ENCODE results near the gene FAM227B. TPM values are rescaled to one million over a fixed set of nuclear protein-coding genes. Genes with fewer than 3 reads are reported as not detected.

FAM227B gene
- total RNA-seq, 1 experiment from 2014 or later = 2.3 TPM

DNA sequence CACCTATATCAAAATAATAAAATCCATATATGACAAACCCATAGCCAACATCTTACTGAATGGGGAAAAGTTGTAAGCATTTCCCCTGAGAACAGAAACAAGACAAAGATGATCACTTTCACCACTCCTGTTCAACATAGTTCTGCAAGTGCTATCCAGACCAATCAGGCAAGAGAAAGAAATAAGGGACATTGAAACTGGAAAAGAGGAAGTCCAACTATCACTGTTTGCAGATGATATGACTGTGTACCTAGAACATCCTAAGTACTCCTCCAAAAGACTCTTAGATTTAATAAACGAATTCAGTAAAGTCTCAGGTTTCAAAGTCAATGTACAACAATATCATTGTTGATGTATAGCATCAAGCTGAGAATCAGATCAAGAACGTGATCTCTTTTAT lies 233.1 kb downstream of the FAM227B start:
- Histone ChIP-seq H3K4me1 (no peaks in the 10 kb centered on the region), H3K9me3 (no peaks in the 10 kb centered on the region), H3K4me3 (ENCODE audit: low read depth, low read length) (no peak overlapping the region), H3K27me3 (replicated peaks; ENCODE audit: control insufficient read depth, insufficient read depth, low read length) (no peaks in the 10 kb centered on the region), H3K36me3 (ENCODE audit: control insufficient read depth, insufficient read depth, low read length) (no peaks in the 10 kb centered on the region)
- intact Hi-C loops (cut with micrococcal nuclease; ENCODE audit: unreplicated experiment) = no loop called here
- Mint-ChIP-seq H3K9me3 (ENCODE audit: unreplicated experiment) (no peaks in the 10 kb centered on the region), H3K36me3 (ENCODE audit: insufficient read depth, unreplicated experiment) (no peaks in the 10 kb centered on the region), H3K4me3 (ENCODE audit: unreplicated experiment) (no peak overlapping the region), H3K27me3 (ENCODE audit: insufficient read depth, unreplicated experiment) (peaks cover 2% of the 10 kb centered on the region), H3K4me1 (ENCODE audit: low read depth, unreplicated experiment) (no peaks in the 10 kb centered on the region), H3K27ac (ENCODE audit: unreplicated experiment) (no peak overlapping the region)
- ChIA-PET CTCF (no interaction called here), POLR2A (no interaction called here)
- no peak for DNase-seq
- TF ChIP-seq, protein P1, sequence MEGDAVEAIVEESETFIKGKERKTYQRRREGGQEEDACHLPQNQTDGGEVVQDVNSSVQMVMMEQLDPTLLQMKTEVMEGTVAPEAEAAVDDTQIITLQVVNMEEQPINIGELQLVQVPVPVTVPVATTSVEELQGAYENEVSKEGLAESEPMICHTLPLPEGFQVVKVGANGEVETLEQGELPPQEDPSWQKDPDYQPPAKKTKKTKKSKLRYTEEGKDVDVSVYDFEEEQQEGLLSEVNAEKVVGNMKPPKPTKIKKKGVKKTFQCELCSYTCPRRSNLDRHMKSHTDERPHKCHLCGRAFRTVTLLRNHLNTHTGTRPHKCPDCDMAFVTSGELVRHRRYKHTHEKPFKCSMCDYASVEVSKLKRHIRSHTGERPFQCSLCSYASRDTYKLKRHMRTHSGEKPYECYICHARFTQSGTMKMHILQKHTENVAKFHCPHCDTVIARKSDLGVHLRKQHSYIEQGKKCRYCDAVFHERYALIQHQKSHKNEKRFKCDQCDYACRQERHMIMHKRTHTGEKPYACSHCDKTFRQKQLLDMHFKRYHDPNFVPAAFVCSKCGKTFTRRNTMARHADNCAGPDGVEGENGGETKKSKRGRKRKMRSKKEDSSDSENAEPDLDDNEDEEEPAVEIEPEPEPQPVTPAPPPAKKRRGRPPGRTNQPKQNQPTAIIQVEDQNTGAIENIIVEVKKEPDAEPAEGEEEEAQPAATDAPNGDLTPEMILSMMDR (IDR thresholded peaks at IDR 0.05; ENCODE audit: insufficient read depth in 1 of 2, low read depth in 1 of 2, low read length in 1 of 2, severe bottlenecking in 1 of 2, unreplicated experiment in 1 of 2) = no peak
- BruUV-seq (replicated peaks) = no TSS peak

DNA sequence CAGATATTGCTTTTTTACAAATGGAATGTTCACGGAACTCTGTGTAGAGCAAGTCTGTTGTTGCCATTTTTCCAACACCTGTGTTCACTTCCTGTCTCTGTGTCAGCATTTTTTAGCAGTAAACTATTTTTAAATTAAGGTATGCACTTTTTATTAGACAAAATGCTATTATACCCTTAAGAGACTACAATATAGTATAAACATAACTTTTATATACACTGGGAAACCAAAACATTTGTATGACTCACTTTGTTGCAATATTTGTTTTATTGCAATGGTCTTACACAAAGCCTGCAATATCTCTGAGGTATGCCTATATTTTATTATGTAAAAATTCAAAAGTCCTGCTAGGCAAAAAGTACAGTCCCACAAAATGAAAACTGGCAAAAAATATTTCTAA lies 237.4 kb downstream of the FAM227B start:
- H3K27ac Mint-ChIP-seq (ENCODE audit: unreplicated experiment) = no peak overlapping the region
- H3K36me3 Mint-ChIP-seq (ENCODE audit: insufficient read depth, unreplicated experiment) = no peaks in the 10 kb centered on the region
- Histone ChIP-seq H3K27me3 (replicated peaks; ENCODE audit: control insufficient read depth, insufficient read depth, low read length) (no peaks in the 10 kb centered on the region), H3K4me3 (ENCODE audit: low read depth, low read length) (no peak overlapping the region), H3K4me1 (no peaks in the 10 kb centered on the region), H3K9me3 (no peaks in the 10 kb centered on the region), H3K36me3 (ENCODE audit: control insufficient read depth, insufficient read depth, low read length) (no peaks in the 10 kb centered on the region)
- POLR2A ChIA-PET = no interaction called here
- no peaks in the 10 kb centered on the region for H3K4me1 Mint-ChIP-seq (ENCODE audit: low read depth, unreplicated experiment)
- H3K9me3 Mint-ChIP-seq (ENCODE audit: unreplicated experiment) = no peaks in the 10 kb centered on the region
- H3K27me3 Mint-ChIP-seq (ENCODE audit: insufficient read depth, unreplicated experiment) = no peaks in the 10 kb centered on the region
- intact Hi-C loops (cut with micrococcal nuclease; ENCODE audit: unreplicated experiment) = no loop called here
- TF ChIP-seq, protein P1 (IDR thresholded peaks at IDR 0.05; ENCODE audit: insufficient read depth in 1 of 2, low read depth in 1 of 2, low read length in 1 of 2, severe bottlenecking in 1 of 2, unreplicated experiment in 1 of 2) = no peak
- CTCF ChIA-PET = no interaction called here
- no peak overlapping the region for H3K4me3 Mint-ChIP-seq (ENCODE audit: unreplicated experiment)
- no TSS peak for BruUV-seq (replicated peaks)
- DNase-seq = no peak

DNA sequence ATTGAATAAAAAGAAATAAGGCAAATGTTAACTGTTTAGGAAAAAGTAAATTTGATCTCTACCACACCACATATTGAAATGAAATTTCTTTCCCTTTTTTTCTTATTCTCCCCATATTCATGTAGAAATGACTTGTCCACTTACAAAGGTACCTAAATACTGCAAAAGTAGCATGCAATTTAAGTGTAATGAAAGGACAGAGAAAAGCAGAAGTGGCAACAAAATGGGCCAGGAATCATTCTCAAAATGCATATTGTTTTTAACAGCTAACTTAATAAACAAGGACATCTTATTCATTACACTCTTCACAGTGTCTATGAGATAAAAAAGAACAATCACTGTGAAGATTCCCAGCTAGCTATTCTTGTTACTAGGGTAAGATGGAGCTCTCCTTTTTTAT lies 238.2 kb downstream of the FAM227B start:
- Mint-ChIP-seq H3K9me3 (ENCODE audit: unreplicated experiment) (no peaks in the 10 kb centered on the region), H3K27me3 (ENCODE audit: insufficient read depth, unreplicated experiment) (no peaks in the 10 kb centered on the region), H3K36me3 (ENCODE audit: insufficient read depth, unreplicated experiment) (no peaks in the 10 kb centered on the region), H3K27ac (ENCODE audit: unreplicated experiment) (no peak overlapping the region), H3K4me1 (ENCODE audit: low read depth, unreplicated experiment) (no peaks in the 10 kb centered on the region), H3K4me3 (ENCODE audit: unreplicated experiment) (no peak overlapping the region)
- intact Hi-C loops (cut with micrococcal nuclease; ENCODE audit: unreplicated experiment) = no loop called here
- H3K4me3 ChIP-seq (ENCODE audit: low read depth, low read length) = no peak overlapping the region
- no peak for DNase-seq
- H3K36me3 ChIP-seq (ENCODE audit: control insufficient read depth, insufficient read depth, low read length) = no peaks in the 10 kb centered on the region
- no peaks in the 10 kb centered on the region for H3K4me1 ChIP-seq
- CTCF ChIA-PET = no interaction called here
- H3K9me3 ChIP-seq = no peaks in the 10 kb centered on the region
- TF ChIP-seq, protein P1 (IDR thresholded peaks at IDR 0.05; ENCODE audit: insufficient read depth in 1 of 2, low read depth in 1 of 2, low read length in 1 of 2, severe bottlenecking in 1 of 2, unreplicated experiment in 1 of 2) = no peak
- BruUV-seq (replicated peaks) = no TSS peak
- no peaks in the 10 kb centered on the region for H3K27me3 ChIP-seq (replicated peaks; ENCODE audit: control insufficient read depth, insufficient read depth, low read length)
- POLR2A ChIA-PET = no interaction called here

Measured in Caco-2 (cell line).